HG03066 (cell line): ENCODE results near the gene HPN.

Experiments
- ATAC-seq: cut with Tn5 transposase; IDR thresholded peaks from one replicate; pipeline ENCODE4 v1.9.1; 2021; ENCODE audit warnings: low read depth; ENCODE audit not compliant: unreplicated experiment

Gene HPN

GRCh38 chr19:35079826-35080225 lies 38.3 kb downstream of the HPN start:
- ATAC-seq: no peak

- ATAC-seq: no peak
These were observed 39.2 kb downstream of the HPN start for GRCh38 chr19:35080613-35081170.

GRCh38 chr19:35081201-35081600 lies 39.7 kb downstream of the HPN start:
- ATAC-seq: no peak

GRCh38 chr19:35083691-35084508 lies 42.4 kb downstream of the HPN start:
- ATAC-seq: no peak

- no peak for ATAC-seq
These were observed 42.9 kb downstream of the HPN start for GRCh38 chr19:35084509-35084762.

- ATAC-seq: no peak
These were observed 44.4 kb downstream of the HPN start for GRCh38 chr19:35085947-35086346.

GRCh38 chr19:35086455-35086854 lies 44.9 kb downstream of the HPN start:
- ATAC-seq: no peak

- no peak for ATAC-seq
These were observed 45.9 kb downstream of the HPN start for GRCh38 chr19:35087393-35087792.

GRCh38 chr19:35088131-35088913 lies 46.8 kb downstream of the HPN start:
- ATAC-seq: no peak

- no peak for ATAC-seq
These were observed 48.0 kb downstream of the HPN start for GRCh38 chr19:35089554-35089953.

GRCh38 chr19:35090160-35090505 lies 48.6 kb downstream of the HPN start:
- no peak for ATAC-seq

- no peak for ATAC-seq
These were observed 49.1 kb downstream of the HPN start for GRCh38 chr19:35090506-35091214.

- ATAC-seq: no peak
These were observed 51.9 kb downstream of the HPN start for GRCh38 chr19:35093430-35093829.

- ATAC-seq: no peak
These were observed 52.6 kb downstream of the HPN start for GRCh38 chr19:35093941-35094647.

- no peak for ATAC-seq
These were observed 53.1 kb downstream of the HPN start for GRCh38 chr19:35094656-35095055.

- no peak for ATAC-seq
These were observed 54.3 kb downstream of the HPN start for GRCh38 chr19:35095667-35096368.

- no peak for ATAC-seq
These were observed 57.0 kb downstream of the HPN start for GRCh38 chr19:35098413-35099049.

GRCh38 chr19:35099155-35099896 lies 57.8 kb downstream of the HPN start:
- no peak for ATAC-seq

- no peak for ATAC-seq
These were observed 58.4 kb downstream of the HPN start for GRCh38 chr19:35099897-35100275.
